ENCODE measurements around the gene DPP7.

Gene DPP7

DNA sequence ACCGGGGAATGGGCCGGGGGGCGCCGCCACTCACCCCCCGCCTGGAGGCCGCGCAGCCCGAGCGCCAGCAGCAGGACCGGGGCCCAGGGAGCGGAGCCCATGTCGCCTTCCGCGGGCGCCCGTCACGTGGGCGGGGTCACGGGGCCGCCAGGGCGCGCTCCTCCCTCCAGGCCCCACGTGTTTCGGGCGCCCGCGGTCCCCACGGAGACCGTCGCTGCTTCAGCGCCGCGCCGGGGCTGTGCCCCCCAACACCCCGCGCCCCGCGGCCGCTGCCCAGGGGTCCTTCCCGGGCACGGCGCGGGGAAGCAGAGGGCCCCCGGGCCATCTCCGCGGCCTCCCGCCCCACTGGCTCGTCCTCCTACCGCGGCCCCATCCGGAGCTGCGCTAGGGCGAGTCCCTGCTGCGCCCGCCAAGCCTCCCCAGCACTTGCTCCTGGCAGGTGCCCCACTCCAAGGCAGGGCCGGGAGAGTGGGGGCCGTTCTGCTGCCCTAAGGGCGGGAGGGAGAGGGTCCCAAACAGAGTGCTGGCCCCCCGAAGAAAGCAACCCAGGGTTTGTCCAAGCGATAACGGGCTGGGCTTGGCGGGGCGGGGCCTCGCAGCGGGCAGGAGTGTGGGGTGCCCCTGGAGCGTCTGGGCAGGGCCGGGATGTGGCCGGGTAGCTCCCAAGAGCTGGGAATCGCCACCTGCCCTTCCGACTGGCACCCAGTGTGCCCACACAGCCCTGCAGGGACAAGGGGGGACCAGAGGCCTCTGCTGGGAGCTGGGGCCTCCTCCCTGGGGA lies at the start of gene DPP7:
DPP7 (minus strand) TSS at position 121 of the 781 bp plus-strand sequence; CDS start at position 101, 20 bp downstream.
- DNase-seq, result peak in 1 of 2 experiments; percentile 36

DNA sequence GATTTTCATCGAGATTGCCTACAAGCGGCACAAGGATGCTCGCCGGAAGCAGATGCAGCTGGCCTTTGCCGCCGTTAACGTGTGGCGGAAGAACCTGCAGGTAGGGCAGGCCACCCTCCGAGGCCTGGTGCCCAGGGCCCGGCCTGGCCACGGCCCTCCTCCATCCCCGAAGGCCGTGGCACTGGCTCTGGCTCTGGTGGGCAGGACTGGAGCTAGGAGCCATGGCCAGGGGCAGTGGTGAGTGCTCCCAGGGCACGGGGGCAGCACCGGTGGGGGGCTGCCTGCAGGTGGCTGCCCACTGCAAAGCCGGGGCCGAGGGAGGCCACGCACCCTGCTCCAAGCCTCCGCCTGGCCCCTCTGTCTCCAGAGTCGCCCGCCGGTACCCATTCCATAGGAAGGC lies 49.3 kb upstream of the DPP7 start:
- DNase-seq, result no peak

- no peak for DNase-seq
These were observed 48.8 kb upstream of the DPP7 start for GRCh38 chr9:137163365-137163715.

DNA sequence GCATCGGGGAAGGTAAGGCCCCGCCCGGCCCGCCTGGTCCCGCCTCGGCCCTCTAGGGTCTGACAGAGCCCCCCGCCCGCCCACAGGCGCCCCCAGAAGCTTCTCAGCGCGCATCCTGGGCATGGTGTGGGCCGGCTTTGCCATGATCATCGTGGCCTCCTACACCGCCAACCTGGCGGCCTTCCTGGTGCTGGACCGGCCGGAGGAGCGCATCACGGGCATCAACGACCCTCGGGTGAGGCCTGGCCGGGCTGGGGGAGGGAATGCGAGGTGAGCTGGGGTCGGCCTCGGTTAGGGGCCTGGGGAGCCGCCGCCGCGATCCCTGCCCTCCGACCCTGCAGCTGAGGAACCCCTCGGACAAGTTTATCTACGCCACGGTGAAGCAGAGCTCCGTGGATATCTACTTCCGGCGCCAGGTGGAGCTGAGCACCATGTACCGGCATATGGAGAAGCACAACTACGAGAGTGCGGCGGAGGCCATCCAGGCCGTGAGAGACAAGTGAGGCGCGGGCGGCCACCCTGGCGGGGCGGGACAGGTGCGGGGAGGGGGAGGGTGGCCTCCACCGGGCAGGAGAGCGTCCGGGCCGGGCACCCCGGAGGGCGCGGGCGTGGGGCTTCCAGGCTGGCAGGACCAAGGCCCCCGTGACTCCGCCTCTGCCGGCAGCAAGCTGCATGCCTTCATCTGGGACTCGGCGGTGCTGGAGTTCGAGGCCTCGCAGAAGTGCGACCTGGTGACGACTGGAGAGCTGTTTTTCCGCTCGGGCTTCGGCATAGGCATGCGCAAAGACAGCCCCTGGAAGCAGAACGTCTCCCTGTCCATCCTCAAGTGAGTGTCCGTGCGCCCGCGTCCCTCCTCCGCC lies 48.2 kb upstream of the DPP7 start:
- DNase-seq, result no peak

GRCh38 chr9:137161558-137162486 lies 47.3 kb upstream of the DPP7 start:
- DNase-seq, result no peak

GRCh38 chr9:137160716-137161557 lies 46.4 kb upstream of the DPP7 start:
- DNase-seq, result no peak

GRCh38 chr9:137160054-137160425 lies 45.5 kb upstream of the DPP7 start:
- DNase-seq, result no peak

- DNase-seq, result no peak
These were observed 44.8 kb upstream of the DPP7 start for GRCh38 chr9:137159105-137160053.

DNA sequence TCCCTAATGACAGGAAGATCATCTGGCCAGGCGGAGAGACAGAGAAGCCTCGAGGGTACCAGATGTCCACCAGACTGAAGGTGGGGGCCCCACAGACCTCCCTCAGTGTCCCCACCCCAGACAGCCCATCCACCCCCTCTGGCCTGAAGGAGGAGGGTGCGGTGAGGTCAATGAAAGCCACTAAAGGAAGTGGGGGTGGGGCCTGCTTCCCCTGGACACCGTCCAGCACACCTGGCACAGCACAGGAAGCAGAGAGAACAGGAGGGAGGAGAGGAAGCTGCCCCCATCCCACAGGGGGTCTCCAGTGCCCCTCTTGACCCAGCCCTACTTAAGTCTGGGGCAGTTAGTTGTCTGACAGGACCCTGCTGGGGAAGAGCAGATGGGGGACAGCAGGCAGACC lies 44.1 kb upstream of the DPP7 start:
- DNase-seq, result no peak

- DNase-seq, result no peak
These were observed 43.3 kb upstream of the DPP7 start for GRCh38 chr9:137157618-137158415.

GRCh38 chr9:137156567-137157375 lies 42.2 kb upstream of the DPP7 start:
- DNase-seq, result no peak

DNA sequence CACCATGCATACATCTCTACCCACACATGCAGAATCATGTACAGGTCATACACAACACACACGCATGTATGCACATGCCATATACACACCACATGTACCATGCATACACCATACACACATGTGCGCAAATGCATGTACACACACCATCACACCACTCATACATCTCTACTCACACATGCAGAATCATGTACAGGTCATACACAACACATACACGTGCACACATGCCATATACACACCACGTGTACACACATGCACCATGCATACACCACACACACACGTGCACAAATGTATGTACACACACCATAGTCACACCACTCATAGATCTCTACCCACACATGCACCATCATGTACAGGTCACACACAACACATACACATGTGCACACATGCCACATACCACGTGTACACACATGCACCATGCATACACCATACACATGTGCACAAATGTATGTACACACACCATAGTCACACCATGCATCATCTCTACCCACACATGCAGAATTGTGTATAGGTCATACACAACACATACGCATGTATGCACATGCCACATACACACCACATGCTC lies 38.4 kb upstream of the DPP7 start:
- DNase-seq, result no peak

DNA sequence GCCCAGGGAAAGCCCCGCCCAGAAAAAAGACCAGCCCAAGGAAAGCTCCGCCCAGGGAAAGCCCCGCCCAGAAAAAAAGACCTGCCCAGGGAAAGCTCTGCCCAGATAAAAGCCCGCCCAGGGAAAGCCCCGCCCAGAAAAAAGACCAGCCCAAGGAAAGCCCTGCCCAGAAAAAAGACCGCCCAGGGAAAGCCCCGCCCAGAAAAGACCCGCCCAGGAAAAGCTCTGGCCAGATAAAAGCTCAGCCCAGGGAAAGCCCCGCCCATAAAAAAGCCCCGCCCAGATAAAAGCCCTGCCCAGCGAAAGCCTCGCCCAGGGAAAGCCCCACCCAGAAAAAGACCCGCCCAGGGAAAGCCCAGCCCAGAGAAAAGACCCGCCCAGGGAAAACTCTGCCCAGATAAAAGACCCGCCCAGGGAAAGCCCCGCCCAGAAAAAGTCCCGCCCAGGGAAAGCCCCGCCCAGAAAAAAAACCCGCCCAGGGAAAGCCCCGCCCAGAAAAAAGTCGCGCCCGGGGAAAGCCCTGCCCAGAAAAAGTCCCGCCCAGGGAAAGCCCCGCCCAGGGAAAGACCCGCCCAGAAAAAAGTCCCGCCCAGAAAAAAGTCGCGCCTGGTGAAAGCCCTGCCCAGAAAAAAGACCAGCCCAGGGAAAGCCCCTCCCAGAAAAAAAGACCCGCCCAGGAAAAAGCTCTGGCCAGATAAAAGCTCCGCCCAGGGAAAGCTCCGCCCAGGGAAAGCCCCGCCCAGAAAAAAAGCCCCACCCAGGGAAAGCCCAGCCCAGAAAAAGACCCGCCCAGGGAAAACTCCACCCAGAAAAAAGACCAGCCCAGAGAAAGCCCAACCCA lies 36.3 kb upstream of the DPP7 start:
- DNase-seq, result peak in 1 of 2 experiments; percentile 85

GRCh38 chr9:137149942-137150616 lies 35.5 kb upstream of the DPP7 start:
- peak in 1 of 2 experiments; percentile 79 for DNase-seq

DNA sequence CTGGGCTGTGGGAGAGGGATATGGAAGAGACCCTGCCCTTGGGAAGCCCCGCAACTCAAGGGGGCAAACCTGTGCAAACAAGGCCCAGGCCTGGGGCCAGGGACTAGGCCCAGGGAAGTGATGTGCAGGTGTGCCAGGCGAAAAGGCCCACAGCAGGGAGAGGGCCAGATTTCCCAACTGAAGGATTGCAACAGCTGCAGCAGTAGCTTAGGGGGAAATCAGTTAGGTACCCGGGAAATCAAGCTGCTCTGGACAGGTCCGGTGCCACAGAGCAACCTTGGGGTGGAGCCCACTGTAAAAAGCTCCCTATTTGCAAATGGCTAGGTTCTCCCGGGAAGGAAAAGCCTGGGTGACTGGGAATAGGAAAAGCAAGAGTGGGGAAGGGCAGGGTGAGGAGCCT lies 34.8 kb upstream of the DPP7 start:
- no peak for DNase-seq

DNA sequence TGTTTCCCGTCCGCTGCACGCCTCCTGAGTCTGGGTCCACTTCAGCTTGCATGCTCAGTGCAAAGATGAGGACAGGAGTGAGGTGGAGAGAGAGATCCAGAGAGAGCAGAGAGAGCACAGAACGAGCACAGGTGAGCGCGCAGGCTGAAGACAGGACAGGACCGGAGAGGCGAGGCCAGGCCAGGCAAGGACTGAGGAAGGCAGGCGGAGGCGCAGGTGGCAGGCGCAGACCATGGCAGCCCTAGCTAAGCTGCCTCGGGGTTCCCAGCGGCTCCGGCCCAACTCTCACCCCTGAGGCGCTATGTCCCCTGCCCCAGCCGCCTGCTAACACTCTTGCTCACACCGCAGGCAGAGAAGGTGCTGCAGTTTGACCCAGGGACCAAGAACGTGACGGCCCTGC lies 34.1 kb upstream of the DPP7 start:
- DNase-seq, result no peak

DNA sequence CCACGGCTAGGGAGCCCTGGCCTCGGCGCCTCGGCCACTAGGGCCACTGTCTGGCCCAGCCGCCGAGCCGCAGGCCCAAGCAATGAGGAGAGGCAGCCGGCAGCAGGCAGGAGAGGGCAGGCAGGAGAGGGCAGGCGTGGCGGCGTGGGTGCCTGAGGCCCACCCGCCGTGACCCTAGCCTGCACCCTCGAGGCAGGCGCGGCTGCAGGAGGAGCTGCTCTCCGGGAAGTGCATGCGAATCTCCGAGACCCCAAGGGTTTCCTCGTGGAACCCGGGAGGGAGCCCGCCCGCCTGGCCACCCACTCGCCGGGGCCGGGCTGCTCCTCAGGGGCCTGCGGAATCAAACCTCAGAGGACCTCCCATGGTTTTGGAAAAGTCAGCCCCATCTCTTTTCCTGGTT lies 33.7 kb upstream of the DPP7 start:
- DNase-seq, result no peak

Data from NCI-H446 (cell line).